Stimulated activated CD8-positive, alpha-beta memory T cell treated with anti-CD3 and anti-CD28 coated beads, Interleukin-12 subunit alpha, Interleukin-12 subunit beta, amount 100 ng/mL, for 24 hours (primary cell): ENCODE measurements around the gene SMCO4.
"Not testable (repeated sequence)": the region's sequence is repeated elsewhere in the genome, so short reads cannot be mapped to it uniquely, and the experiment has no call there.

Source experiments
- DNase-seq: peaks from one replicate; pipeline ENCODE4 v3.0.0-alpha.2; 2020; ENCODE audit errors: extremely low read depth

SMCO4 gene, protein sequence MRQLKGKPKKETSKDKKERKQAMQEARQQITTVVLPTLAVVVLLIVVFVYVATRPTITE

DNA sequence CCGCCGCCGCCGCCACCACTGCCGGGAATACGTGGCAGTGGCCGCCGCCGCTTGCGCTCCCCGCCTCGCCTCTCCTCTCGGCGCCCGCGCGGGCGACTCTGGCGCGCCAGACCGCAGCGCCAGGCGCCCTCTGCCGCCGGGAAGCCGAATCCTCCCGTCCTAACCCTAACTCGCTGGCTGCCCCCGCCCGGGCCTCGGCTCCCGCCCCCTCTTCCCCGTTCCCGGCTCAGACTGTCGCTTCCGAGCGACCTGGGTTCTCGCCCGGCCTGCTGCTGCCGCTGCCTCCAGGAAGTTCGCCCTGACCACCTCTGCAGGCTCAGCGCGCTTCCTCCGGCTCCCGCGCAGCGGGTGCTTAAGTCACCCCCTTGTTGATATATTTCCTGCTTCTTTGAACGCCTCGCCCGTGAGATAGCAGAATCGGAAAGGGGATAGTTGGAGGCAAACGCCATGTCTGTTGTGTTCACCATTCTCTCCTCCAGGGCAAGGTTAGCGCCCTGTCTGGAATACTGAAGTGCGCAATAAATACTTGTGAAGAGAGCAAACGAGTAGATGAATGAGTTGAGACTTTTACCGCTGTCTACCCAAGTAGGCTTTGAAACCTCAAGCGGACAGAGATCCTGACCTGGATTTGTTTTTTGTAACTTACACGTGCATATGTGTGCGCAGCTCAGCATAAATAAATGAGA lies at the start of gene SMCO4:
Gene SMCO4, minus strand, starts transcription at position 100 of the 686 bp plus-strand sequence. CDS start 64,202 bp downstream, outside the sequence.
- peak; percentile 17 for DNase-seq

DNA sequence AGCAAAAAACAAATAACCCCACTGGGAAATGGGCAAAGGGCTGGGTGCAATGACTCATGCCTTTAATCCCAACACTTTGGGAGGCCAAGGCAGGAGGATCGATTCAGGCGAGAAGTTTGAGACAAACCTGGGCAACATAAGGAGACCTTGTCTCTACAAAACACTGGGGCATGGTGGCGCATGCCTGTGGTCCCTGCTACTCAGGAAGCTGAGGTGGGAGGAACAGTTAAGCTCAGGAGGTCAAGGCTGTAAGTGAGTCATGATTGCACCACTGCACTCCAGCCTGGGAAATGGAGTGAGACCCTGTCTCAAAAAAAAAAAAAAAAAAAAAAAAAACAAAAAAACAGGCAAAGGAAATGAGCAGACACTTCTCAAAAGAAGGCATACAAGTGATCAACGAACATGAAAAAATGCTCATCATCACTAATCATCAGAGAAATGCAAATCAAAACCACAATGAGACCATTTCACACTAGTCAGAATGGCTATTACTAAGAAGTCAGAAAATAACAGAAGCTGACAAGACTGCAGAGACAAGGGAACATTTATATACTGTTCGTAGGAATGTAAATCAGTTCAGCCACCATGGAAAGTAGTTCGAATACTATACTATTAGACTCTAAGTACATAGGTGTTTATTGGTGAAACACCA lies 48.2 kb upstream of the SMCO4 start:
- DNase-seq = no peak

DNA sequence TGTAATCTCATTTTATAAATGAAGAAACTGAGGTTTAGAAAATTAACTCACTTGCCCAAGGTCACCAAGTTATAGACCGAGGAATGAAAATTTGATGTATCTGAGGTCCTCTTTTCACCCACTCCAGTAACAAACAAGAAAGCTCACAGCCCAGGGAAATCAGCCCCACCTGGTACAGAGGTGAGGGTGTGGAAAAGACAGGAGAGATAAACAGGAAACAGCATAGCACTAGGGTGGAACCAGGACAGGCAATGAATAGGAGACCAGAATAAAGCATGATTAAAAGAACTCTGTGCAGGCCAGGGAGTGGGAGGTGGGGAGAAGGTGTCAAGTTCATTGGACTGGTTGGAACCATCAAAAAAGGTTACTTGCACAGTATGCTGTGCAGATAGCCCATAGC lies 46.2 kb upstream of the SMCO4 start:
- DNase-seq = no peak

DNA sequence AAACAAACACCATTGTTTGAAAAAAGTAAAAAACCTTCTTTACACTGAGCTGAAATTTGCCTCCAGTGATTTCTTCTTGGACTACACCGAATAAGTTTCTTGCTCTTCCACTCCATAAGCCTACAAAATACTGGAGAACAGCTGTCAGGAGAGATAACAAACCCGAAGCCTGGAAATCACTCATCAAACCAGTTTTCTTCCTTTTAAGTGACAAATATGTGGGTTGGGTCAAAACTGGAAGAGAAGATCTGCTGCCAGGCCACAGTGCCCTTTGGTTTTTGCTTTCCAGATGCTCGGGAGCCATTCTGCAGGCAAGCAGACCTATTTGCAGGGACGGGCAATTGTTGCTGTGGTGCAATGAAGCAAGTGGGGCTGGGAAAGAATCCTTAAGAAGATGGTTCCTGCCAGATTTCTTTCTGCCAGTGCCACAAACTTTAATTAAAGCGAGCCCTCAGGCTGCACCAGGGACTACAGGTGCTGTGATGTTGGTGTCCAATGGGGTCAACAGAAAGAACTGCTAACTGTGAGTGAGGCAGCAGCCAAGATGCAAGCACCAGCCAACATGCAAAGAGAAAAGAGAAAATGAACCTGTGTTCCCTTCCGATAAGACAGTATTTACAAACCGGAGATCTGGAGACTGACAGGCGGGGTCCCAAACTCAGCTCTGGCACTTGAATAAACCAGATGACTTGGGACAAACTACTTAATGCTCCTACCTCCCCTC lies 44.8 kb upstream of the SMCO4 start:
- DNase-seq = no peak

DNA sequence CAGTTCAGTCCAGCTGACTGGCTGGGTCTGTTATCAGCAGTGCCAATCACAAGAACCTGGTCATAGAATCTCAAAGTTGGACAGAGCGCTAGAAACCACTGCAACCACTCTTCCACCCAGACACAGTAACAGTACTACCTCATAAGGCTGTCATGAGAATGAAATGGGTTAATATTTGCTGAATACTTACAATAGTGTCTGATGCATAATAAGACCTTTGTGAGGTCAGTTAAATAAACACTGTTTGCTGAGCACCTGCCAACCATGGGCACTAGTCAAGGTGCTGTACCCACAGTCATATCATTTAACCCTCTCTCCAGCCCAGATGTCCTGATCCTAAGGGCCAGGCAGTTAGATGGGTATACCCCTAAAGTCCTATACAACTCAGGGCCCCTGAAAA lies 44.2 kb upstream of the SMCO4 start:
- not testable (repeated sequence) for DNase-seq

DNA sequence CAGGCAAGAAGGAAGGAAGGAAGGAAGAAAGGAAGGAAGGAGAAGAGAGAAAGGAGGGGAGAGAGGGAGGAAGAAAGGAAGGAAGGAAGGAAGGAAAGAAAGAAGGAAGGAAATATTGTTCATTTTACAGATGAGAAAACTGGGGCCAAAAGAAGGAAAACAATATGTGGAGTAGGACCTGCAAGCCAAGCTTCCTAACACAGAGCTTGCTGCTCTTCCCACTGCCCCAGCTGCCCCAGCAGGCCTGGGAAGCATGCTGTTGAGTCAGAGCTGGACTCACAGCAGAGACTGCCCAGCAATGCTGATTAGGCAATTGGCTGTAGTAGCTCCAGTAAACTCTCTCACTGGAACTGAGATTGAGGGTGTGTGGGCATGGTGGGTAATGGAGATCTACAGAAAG lies 42.6 kb upstream of the SMCO4 start:
- DNase-seq = no peak

DNA sequence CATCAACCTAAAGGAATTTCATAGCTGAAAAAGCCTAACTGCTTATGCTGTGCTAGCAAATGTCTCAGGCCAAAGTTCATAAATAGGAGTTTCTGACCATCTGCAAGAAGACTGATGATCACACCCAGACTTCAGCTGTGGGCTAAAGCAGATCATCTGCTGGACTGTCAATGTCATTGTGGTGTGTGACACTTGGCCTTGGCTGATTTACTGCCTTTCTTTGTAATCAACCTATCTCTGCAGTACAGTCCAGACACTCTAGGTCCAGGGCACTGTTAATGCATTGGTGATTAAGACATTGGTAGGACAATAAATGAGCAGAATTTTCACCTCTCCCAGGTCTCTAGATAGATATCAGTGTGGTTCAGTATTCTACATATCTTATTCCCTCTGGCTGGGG lies 40.3 kb upstream of the SMCO4 start:
- no peak for DNase-seq

DNA sequence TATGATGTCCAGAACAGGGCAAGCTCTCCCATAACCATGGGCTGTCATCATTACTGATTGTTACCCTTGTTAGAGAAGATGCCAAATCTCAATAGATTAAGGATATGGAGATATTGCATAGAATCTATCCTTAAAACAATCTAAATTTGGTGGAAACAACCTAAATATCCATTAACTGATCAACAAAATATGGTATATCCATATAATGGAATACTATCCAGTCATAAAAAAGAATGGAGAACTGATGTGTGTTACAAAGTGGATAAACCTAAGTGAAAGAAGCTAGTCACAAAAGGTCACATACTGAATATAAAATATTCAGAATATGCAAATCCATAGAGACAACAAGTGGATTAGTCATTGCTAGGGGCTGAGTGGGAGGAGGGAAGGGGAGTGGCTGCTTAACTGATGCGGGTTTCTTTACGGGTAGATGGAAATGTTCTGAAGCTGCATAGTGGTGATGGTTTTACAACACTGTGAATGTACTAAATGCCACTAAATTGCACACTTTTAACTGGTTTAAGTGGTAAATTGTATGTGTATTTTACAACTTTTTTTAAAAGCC lies 36.1 kb upstream of the SMCO4 start:
- DNase-seq = no peak

DNA sequence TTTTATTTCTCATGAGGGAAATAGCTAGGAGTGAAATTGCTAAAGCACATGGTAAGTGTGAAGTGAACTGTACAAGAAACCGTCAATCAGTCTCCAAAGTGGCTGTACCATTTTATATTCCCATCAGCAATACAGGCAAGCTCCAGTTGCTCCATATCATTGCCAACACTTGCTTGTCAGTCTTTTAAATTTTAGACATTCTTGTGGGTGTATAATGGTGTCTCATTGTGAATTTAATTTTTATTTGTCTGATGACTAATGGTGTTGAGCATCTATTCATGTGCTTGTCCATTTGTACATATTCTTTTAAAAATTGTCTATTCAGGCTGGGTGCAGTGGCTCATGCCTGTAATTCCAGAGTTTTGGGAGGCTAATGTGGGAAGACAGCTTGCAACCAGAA lies 34.1 kb upstream of the SMCO4 start:
- no peak for DNase-seq

DNA sequence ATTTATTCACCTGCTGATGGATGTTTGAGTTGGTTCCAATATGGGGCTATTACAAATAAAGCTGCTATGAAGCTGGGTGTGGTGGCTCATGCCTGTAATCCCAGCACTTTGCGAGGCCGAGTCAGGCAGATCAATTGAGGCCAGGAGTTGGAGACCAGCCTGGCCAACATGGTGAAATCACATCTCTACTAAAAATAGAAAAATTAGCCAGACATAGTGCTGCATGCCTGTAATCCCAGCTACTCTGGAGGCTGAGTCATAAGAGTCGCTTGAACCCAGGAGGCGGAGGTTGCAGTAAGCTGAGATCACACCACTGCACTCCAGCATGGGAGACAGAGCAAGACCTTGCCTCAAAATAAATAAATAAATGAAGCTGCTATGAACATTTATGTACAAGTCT lies 33.7 kb upstream of the SMCO4 start:
- DNase-seq = not testable (repeated sequence)

DNA sequence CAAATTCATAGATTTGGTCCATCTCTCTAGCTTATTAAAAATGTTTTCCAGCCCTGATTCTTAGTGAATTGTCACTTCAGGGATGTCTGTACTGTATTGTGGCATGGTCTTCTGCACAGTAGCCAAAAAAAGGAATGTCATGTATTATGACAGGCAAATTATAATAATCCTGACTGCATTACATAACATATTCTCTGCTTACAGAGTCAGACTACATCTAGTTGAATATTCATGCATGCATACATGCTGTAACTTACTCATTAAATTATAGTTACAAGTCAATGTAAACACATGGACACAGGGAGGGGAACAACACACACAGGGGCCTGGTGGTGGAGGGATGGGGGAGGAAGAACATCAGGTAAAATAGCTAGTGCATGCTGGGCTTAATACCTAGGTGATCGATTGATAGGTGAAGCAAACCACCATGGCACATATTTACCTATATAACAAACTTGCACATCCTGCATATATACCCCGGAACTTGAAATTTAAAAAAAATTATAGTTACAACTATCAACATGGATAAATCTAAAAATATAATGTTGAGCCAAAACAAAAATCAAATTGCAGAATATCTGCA lies 31.5 kb upstream of the SMCO4 start:
- DNase-seq = no peak

DNA sequence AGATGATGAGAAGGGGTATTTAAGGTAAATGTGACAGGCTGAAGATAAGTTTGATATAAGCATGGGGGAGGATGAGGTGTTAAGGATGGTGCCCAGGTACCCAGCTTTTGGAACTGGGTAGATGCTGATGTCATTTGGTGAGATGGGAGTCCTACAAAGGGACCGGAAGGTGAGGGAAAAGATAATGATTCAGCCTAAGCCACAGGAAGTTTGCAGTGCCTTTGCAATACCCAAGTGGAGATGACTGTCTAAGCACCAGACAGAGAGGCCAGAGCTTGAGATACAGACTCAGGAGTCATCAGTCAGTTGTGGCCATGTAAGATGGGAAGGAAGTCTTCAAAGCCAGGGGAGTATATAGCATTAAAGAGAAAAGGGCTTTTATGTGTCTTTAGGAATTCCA lies 30.0 kb upstream of the SMCO4 start:
- no peak for DNase-seq

DNA sequence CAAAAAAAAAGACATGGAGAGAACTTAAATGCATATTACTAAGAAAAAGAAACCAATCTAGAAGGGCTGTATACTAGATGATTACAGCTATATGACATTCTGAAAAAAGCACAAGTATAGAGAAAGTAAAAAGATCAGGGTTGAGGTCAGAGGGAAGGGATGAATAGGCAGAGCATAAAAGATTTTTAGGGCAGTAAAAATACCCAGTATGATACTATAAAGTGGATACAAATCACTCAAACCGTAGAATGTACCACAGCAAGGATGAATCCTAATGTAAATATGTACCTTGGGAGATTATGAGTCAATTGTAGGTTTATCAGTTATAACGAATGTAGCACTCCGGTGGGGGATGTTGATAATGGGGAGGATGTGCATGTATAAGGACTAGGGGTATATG lies 29.4 kb upstream of the SMCO4 start:
- DNase-seq = no peak

DNA sequence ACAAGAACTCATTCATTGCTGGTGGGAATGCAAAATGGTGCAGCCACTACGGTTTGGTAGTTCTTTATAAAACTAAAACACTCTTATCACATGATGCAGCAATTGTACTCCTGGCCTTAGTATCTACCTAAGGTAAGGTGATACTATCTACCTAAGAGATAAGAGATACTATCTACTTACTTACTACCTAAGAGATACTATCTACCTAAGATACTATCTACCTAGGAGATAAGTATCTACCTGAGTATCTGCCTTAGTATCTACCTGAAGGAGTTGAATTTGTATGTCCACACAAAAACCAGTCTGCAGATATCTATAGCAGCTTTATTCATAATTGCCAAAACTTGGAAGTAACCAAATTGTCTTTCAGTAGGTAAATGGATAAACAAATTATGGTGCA lies 29.0 kb upstream of the SMCO4 start:
- DNase-seq = no peak

DNA sequence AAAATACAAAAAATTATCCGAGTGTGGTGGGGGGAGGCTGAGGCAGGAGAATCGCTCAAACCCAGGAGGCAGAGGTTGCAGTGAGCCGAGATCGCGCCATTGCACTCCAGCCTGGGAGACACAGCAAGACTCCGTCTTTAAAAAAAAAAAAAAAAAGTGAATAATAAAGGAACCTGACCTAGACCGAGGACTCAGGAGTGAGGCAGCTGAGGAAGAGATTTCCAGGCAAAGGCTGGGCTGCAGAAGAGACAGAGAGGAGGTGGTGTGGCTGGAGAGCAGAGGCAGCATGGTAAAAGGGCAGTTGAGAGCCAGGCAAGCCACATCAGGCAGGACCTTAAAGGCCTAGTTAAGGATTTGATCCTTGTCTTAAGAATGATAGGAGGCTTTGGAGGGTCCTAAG lies 28.4 kb upstream of the SMCO4 start:
- no peak for DNase-seq

DNA sequence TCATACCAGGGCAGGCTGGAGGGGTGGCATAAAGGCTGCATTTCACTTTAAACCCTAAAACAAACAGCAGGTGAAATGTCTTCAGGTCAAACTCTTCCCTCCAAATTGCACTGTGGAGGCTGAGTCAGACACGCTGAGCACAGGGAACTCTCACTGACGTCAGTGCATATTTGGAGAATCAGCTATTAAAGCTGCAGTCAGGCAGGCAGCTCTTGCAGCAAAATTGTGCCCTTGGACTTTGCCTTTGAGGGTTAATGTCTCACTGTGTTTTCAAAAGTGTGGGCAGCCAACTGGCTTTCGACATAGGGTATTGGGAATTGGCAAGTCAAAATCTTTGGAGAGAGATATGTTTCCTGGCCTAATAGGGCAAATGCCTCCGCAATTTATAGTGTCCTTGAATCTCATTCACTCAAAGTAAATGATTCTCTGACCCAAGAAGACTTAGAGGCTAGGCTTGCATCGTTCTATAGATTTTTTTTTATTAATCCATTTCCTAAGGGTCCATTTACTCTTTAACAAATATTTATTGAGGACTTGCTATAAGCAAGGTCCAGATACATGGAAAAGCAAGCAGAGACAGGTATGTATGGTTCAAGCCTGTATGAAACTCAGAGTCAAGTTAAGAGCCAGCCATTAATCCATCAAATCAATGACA lies 27.7 kb upstream of the SMCO4 start:
- no peak for DNase-seq

DNA sequence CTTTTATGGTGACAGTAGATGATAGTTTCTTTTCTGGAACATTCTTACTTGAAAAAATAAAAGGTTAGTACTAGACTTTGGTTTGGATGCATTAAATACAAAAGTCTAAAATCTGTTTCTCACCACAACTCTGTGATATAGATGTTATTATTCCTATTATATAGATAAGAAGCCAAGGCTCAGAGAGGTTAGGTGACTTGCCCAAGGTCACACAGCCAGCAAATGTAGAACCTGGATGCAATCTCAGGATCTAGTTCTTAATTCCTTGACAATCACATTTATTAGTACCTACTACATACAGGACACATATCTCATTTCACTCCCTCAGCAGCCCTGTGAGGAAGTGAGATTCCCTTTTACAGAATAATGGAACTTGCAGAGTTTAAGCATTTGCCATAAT lies 26.3 kb upstream of the SMCO4 start:
- DNase-seq = no peak

DNA sequence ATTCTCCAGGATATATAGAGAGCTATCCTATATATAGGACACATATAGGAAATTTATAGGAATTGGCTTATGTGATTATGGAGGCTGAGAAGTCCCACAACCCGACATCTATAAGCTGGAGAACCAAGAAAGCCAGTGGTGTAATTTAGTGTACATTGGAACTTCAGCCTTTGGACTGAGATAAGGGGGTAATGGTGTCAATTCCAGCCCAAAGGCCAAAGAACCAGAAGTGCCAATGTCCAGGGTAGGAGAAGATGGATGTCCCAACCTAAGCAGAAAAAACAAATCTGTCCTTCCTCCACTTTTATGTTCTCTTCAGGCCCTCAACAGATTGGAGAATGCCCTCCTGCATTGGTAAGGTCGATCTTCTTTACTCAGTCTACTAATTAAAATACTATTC lies 25.5 kb upstream of the SMCO4 start:
- no peak for DNase-seq

DNA sequence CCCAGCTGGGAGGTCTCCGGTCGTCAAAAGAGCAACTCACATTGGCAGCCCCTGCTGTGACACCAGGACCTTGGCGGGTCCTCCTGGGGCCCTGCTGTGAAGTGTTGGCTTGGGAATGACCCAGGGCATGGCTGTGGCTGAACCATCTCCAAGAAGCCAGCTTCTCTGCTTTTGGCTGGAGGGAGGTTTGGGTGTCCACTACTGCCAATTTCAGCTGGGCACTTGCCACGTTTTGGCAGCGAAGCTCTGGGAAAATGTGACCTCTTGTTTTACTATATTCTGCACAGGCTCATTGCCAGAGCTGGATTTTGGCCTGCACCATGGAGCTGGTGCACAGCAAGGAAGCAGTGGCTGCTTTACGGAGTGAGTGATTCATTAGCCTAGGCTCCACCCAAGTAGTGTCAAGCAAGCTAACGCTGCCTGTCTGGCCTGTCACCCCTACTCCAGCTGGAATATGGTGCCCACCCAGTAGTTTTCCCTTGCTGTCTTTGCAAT lies 24.3 kb upstream of the SMCO4 start:
- DNase-seq = no peak

DNA sequence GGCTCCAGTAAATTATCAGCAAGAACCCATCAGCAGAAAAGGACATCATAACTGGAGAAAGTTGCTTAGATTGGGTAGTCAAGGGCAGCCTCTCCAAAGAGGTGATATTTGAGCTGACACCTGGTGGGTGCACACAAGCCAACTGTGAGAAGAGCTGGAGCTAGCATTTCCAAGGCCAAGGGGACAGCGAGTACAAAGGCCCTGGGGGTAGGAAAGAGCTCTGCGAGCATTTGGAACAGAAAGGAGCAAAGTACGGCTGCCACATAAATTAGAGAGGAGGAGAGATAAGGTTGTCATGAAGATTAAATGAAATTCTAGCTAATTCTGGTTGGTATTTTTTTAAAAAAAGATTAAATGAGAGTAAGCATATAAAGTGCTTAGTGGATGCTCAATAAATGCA lies 21.7 kb upstream of the SMCO4 start:
- no peak for DNase-seq

DNA sequence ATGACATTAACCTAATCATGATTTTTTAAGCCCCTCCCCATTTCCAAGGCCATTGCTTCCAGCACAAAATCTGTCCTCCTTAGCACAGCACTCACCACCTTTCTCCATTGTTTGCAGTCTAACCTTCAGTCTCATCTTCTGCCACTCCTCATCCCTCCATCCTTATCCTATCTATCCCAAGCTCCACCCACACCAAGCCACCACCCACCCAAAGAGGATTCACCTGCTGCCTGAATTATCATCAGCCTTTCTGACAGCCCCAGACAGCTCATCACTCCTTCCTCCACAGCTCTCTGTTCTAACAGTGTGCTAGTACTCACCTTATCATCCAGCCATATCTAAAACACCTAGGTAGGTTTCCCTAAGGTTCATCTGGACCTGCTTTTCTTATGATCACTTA lies 20.7 kb upstream of the SMCO4 start:
- no peak for DNase-seq
